ENCODE results near the gene ZNF487. TPM values are rescaled to one million over a fixed set of nuclear protein-coding genes. Genes with fewer than 3 reads are reported as not detected.

ZNF487 gene
- total and polyA plus RNA-seq, 10 of the 15 experiments (the other 5 are each of a cell fraction or from before 2014, with no cell fraction given) = 0.74 to 2.1 (median 1.1) TPM

- no peak overlapping the region for H3K9ac ChIP-seq (ENCODE audit: control insufficient read depth, insufficient read depth, low read length)
- ChIA-PET CTCF (interaction anchor here (1.1 to 1.7 kb wide), 5 partner anchors 11 to 251 kb away, joined by 3 to 4 read pairs (median 3); no protein-coding TSS in a partner anchor), POLR2A (no interaction called here), RAD21 (ENCODE audit: unreplicated experiment) (interaction anchor here (1.6 kb wide), 1 partner anchor 135 kb away, joined by 4 read pairs; no protein-coding TSS in a partner anchor), SMC1A (ENCODE audit: uncharacterized antibody, unreplicated experiment) (interaction anchor here (0.7 to 0.9 kb wide), 2 partner anchors 55 to 63 kb away, joined by 3 to 4 read pairs; no protein-coding TSS in a partner anchor)
- no peak for FAIRE-seq
- H3K4me1 ChIP-seq (ENCODE audit: control insufficient read depth, insufficient read depth, low read length) = peaks cover 6% of the 10 kb centered on the region
- H3K27me3 ChIP-seq (replicated peaks in 1 of 2; ENCODE audit: control insufficient read depth in 2 of 2, insufficient read depth in 2 of 2, low read length in 1 of 2) = no peaks in the 10 kb centered on the region
- no peak for ATAC-seq
- no peaks in the 10 kb centered on the region for H3K9me3 ChIP-seq (replicated peaks; ENCODE audit: control insufficient read depth, insufficient read depth, low read length)
- H3K79me2 ChIP-seq (ENCODE audit: control insufficient read depth, insufficient read depth, low read length) = peaks cover 49% of the 10 kb centered on the region
- H3K36me3 ChIP-seq (ENCODE audit: control insufficient read depth in 2 of 2, insufficient read depth in 2 of 2, low read length in 1 of 2) = peaks cover 37 to 52% of the 10 kb centered on the region in 2 experiments
- H3K27ac ChIP-seq (ENCODE audit: control insufficient read depth, insufficient read depth) = no peak overlapping the region
- no peak overlapping the region for H2AFZ ChIP-seq (ENCODE audit: control insufficient read depth, low read depth, low read length)
- no peak for TF ChIP-seq BMI1 (IDR thresholded peaks at IDR 0.05; ENCODE audit: borderline replicate concordance)
- peak; percentile 27; the same call in 1 of the 2 replicates for TF ChIP-seq POLR2AphosphoS5 (IDR thresholded peaks at IDR 0.05; ENCODE audit: low read length)
- TF ChIP-seq ASH2L (IDR thresholded peaks at IDR 0.05; ENCODE audit: borderline replicate concordance, low read depth) = no peak
- TF ChIP-seq SMAD5 (IDR thresholded peaks at IDR 0.05; ENCODE audit: low read depth) = no peak
- no peak for TF ChIP-seq PML (IDR thresholded peaks at IDR 0.05; ENCODE audit: low read length)
- TF ChIP-seq PRDM15 (CRISPR knock-in tag; IDR thresholded peaks at IDR 0.05) = no peak
- peak; percentile 21; the same call in 1 of the 2 replicates for TF ChIP-seq POLR2A (IDR thresholded peaks at IDR 0.05; ENCODE audit: low read depth, low read length)
- no peak for TF ChIP-seq RFX5 (IDR thresholded peaks at IDR 0.05; ENCODE audit: low read depth, low read length)
- no peak overlapping the region for H3K4me2 ChIP-seq (ENCODE audit: control insufficient read depth, insufficient read depth)
- no peak for DNase-seq (ENCODE audit: low read depth, low spot score)
- in situ Hi-C loops (cut with MboI) (loop anchor here (25.0 kb wide), 2 partner anchors 103 to 603 kb away; partner anchors contain the start of gene BMS1), intact Hi-C loops (cut with micrococcal nuclease; ENCODE audit: unreplicated experiment) (loop anchor here (10.0 kb wide), 1 partner anchor 755 kb away; the partner anchor contains the start of gene ZNF33B)
- 55% methylated on average over 3 of the region's 3 CpGs for WGBS (ENCODE audit: insufficient coverage, insufficient replicate concordance, low lambda C conversion rate, missing lambda C conversion rate)
- BruUV-seq (replicated peaks) = no TSS peak
- peaks cover 17% of the 10 kb centered on the region for H4K20me1 ChIP-seq (ENCODE audit: control insufficient read depth, insufficient read depth)
- H3K4me3 ChIP-seq = no peak overlapping the region
Measured at GRCh38 chr10:43389867-43390266, 47.0 kb upstream of the ZNF487 start.

Measured in GM12878 (cell line).